HepG2 (cell line): ENCODE data around the gene PMS1. TPM values are rescaled to one million over a fixed set of nuclear protein-coding genes. Genes with fewer than 3 reads are reported as not detected.

Experiments
- ARNTL ChIP-seq: sonication (generic); formaldehyde crosslinking; IDR thresholded peaks from 2 replicates; pipeline ENCODE4 v1.4.0; 2020; ENCODE audit warnings: mild to moderate bottlenecking, missing genetic modification reagents
- ETV5 ChIP-seq: IDR thresholded peaks from 2 replicates; pipeline ENCODE4 v1.6.1; 2018; ENCODE audit warnings: missing biosample characterization, missing genetic modification reagents, inconsistent platforms, borderline replicate concordance
- GTF3A ChIP-seq: sonication (generic); formaldehyde crosslinking; conservative IDR thresholded peaks from 2 replicates; pipeline ENCODE4 v1.4.0; 2020; ENCODE audit warnings: mild to moderate bottlenecking, missing genetic modification reagents
- HNF4G ChIP-seq, 2 experiments: sonication (generic) in 1 of 2; formaldehyde crosslinking in 1 of 2; IDR thresholded peaks; 2 replicates each; pipeline versions ENCODE4 v1.4.0 to v1.6.1; 2011 to 2020; ENCODE audit warnings: borderline replicate concordance in 2 of 2, low read depth in 2 of 2, mild to moderate bottlenecking in 2 of 2, low read length in 1 of 2, missing genetic modification reagents in 1 of 2, moderate library complexity in 1 of 2
- POLR2AphosphoS2 ChIP-seq: IDR thresholded peaks from 2 replicates; pipeline ENCODE4 v1.6.1; 2011; ENCODE audit warnings: low read depth, low read length, improper control_type of control experiment
- SP4 ChIP-seq: sonication (generic); formaldehyde crosslinking; IDR thresholded peaks from 2 replicates; pipeline ENCODE4 v1.8.1; 2023; ENCODE audit warnings: mild to moderate bottlenecking, missing genetic modification reagents
- ZFP37 ChIP-seq: sonication (generic); formaldehyde crosslinking; IDR thresholded peaks from 2 replicates; pipeline ENCODE4 v1.4.0; 2020; ENCODE audit warnings: missing genetic modification reagents, borderline replicate concordance
- ZNF17 ChIP-seq: sonication (generic); formaldehyde crosslinking; IDR thresholded peaks from 2 replicates; pipeline ENCODE4 v1.5.0; 2020; ENCODE audit warnings: mild to moderate bottlenecking, missing genetic modification reagents
- ZNF224 ChIP-seq: sonication (generic); formaldehyde crosslinking; IDR thresholded peaks from 2 replicates; pipeline ENCODE4 v1.5.0; 2020; ENCODE audit warnings: mild to moderate bottlenecking, missing genetic modification reagents
- ZNF256 ChIP-seq: sonication (generic); formaldehyde crosslinking; conservative IDR thresholded peaks from 2 replicates; pipeline ENCODE4 v1.4.0; 2020; ENCODE audit warnings: missing genetic modification reagents
- ZNF460 ChIP-seq: sonication (generic); formaldehyde crosslinking; IDR thresholded peaks from 2 replicates; pipeline ENCODE4 v1.5.1; 2020; ENCODE audit warnings: missing genetic modification reagents, mild to moderate bottlenecking, borderline replicate concordance
- ZNF549 ChIP-seq: sonication (generic); formaldehyde crosslinking; IDR thresholded peaks from 2 replicates; pipeline ENCODE4 v1.5.0; 2020; ENCODE audit warnings: missing genetic modification reagents
- polyA plus RNA-seq, 8 experiments: library from polyadenylated mRNA; depleted of rRNA in 3 of 8; stranded (reverse) in 7 of 8; unstranded in 1 of 8; fragments of >200 nt; fragmentation: Illumina TruSeq in 4 of 8; extraction: Trizol in 4 of 8; gene quantifications; 2 replicates each; pipeline versions ENCODE4 v1.2.1 to v1.2.3, GENCODE V29; 2011 to 2016; ENCODE audit warnings: low read depth in 4 of 8, missing spikeins in 1 of 8, mixed read lengths in 1 of 8; ENCODE audit not compliant: insufficient read depth in 1 of 8
- total RNA-seq, 5 experiments: library from RNA; depleted of rRNA; stranded (reverse); fragments of >200 nt; fragmentation: Illumina TruSeq; extraction: Trizol; gene quantifications; 2 replicates each; pipeline ENCODE4 v1.2.3, GENCODE V29; 2016; ENCODE audit warnings: low read depth in 1 of 5
- TF ChIP-seq, protein P1 (sequence below): sonication (generic); formaldehyde crosslinking; IDR thresholded peaks from 2 replicates; pipeline ENCODE4 v1.4.0; 2020; ENCODE audit warnings: mild to moderate bottlenecking, missing genetic modification reagents
- TF ChIP-seq, protein P2 (sequence below): sonication (generic); formaldehyde crosslinking; IDR thresholded peaks from 2 replicates; pipeline ENCODE4 v1.5.1; 2020; ENCODE audit warnings: missing genetic modification reagents, mild to moderate bottlenecking, borderline replicate concordance
- TF ChIP-seq, protein P3 (sequence below): sonication (generic); formaldehyde crosslinking; conservative IDR thresholded peaks from 2 replicates; pipeline ENCODE4 v1.4.0; 2020; ENCODE audit warnings: missing genetic modification reagents
- TF ChIP-seq, protein P4 (sequence below): sonication (generic); formaldehyde crosslinking; IDR thresholded peaks from 2 replicates; pipeline ENCODE4; 2020; ENCODE audit warnings: missing genetic modification reagents, mild to moderate bottlenecking, borderline replicate concordance

PMS1 gene
- total and polyA plus RNA-seq, 2 of the 13 experiments (the other 11 are each of a cell fraction or from before 2014, with no cell fraction given), result 14.6 to 39.9 TPM

DNA sequence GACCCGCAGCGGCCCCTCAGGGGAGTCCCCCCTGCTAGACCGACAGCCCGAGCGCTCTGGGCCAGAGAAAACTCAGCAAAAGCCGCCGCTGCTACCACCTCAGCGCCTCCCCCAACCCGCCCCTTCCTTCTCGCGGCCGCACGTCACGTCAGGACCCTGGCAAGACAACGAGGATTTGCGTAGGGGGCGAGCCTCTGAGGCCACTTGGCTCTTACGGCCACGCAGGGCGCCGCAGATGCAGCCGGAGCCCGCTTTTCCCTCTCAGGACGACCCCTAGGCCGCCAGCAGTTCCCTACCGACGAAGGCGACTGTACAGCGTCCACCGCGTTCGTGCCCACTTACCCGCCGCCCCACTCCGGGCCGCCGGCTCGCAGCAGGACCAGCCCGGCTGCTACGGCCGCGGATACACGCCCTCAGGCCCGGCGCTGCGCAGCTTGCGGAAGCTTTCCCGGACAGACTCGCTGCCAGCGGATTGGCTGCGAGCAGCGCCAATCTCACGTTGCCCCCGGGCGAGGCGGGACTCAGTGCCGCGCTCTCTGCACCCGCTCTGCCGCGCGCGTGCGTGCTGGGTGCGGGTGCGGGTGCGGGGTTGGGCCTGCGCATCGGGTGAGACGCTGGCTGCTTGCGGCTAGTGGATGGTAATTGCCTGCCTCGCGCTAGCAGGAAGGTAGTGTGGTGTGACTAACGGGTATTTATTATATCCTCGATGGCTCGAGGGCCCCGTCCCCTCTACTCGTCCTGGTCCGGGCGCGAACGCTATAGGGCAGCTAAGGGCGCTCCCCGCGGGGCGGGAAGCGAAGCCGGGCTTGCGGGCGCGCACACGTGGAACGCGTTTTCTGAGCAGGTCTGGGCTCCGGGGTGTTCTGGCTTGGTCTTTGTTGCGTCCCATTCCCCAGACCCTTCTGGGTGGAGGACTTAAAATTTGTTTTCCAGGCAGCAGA lies at the start of gene PMS1, which contains the start of gene ORMDL1 (continued):
- TF ChIP-seq, protein P1, sequence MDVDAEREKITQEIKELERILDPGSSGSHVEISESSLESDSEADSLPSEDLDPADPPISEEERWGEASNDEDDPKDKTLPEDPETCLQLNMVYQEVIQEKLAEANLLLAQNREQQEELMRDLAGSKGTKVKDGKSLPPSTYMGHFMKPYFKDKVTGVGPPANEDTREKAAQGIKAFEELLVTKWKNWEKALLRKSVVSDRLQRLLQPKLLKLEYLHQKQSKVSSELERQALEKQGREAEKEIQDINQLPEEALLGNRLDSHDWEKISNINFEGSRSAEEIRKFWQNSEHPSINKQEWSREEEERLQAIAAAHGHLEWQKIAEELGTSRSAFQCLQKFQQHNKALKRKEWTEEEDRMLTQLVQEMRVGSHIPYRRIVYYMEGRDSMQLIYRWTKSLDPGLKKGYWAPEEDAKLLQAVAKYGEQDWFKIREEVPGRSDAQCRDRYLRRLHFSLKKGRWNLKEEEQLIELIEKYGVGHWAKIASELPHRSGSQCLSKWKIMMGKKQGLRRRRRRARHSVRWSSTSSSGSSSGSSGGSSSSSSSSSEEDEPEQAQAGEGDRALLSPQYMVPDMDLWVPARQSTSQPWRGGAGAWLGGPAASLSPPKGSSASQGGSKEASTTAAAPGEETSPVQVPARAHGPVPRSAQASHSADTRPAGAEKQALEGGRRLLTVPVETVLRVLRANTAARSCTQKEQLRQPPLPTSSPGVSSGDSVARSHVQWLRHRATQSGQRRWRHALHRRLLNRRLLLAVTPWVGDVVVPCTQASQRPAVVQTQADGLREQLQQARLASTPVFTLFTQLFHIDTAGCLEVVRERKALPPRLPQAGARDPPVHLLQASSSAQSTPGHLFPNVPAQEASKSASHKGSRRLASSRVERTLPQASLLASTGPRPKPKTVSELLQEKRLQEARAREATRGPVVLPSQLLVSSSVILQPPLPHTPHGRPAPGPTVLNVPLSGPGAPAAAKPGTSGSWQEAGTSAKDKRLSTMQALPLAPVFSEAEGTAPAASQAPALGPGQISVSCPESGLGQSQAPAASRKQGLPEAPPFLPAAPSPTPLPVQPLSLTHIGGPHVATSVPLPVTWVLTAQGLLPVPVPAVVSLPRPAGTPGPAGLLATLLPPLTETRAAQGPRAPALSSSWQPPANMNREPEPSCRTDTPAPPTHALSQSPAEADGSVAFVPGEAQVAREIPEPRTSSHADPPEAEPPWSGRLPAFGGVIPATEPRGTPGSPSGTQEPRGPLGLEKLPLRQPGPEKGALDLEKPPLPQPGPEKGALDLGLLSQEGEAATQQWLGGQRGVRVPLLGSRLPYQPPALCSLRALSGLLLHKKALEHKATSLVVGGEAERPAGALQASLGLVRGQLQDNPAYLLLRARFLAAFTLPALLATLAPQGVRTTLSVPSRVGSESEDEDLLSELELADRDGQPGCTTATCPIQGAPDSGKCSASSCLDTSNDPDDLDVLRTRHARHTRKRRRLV (CRISPR knock-in tag), result peak; percentile 94
- TF ChIP-seq POLR2AphosphoS2 (no peak), ZFP37 (CRISPR knock-in tag) (peak; percentile 83; the same call in 1 of the 2 replicates), GTF3A (CRISPR knock-in tag) (peak; percentile 57; the same call in 1 of the 2 replicates), HNF4G (IDR thresholded peaks at IDR 0.05; ENCODE audit: borderline replicate concordance, low read depth, low read length) (no peak), HNF4G (CRISPR knock-in tag; IDR thresholded peaks at IDR 0.05; ENCODE audit: borderline replicate concordance, low read depth) (peak; percentile 85), ETV5 (CRISPR knock-in tag) (peak; percentile 67), ARNTL (CRISPR knock-in tag) (peak; percentile 85), ZNF224 (CRISPR knock-in tag) (peak; percentile 95; the same call in 1 of the 2 replicates), ZNF17 (CRISPR knock-in tag) (peak; percentile 87; the same call in 1 of the 2 replicates), ZNF256 (peak; percentile 56; the same call in 1 of the 2 replicates), ZNF460 (CRISPR knock-in tag) (no peak; the same call in 1 of the 2 replicates), ZNF549 (no peak), SP4 (CRISPR knock-in tag) (peak; percentile 96)
- TF ChIP-seq, protein P2, sequence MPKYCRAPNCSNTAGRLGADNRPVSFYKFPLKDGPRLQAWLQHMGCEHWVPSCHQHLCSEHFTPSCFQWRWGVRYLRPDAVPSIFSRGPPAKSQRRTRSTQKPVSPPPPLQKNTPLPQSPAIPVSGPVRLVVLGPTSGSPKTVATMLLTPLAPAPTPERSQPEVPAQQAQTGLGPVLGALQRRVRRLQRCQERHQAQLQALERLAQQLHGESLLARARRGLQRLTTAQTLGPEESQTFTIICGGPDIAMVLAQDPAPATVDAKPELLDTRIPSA (CRISPR knock-in tag), result peak; percentile 85; the same call in 1 of the 2 replicates
- TF ChIP-seq, protein P3, sequence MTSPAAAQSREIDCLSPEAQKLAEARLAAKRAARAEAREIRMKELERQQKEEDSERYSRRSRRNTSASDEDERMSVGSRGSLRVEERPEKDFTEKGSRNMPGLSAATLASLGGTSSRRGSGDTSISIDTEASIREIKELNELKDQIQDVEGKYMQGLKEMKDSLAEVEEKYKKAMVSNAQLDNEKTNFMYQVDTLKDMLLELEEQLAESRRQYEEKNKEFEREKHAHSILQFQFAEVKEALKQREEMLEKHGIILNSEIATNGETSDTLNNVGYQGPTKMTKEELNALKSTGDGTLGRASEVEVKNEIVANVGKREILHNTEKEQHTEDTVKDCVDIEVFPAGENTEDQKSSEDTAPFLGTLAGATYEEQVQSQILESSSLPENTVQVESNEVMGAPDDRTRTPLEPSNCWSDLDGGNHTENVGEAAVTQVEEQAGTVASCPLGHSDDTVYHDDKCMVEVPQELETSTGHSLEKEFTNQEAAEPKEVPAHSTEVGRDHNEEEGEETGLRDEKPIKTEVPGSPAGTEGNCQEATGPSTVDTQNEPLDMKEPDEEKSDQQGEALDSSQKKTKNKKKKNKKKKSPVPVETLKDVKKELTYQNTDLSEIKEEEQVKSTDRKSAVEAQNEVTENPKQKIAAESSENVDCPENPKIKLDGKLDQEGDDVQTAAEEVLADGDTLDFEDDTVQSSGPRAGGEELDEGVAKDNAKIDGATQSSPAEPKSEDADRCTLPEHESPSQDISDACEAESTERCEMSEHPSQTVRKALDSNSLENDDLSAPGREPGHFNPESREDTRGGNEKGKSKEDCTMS, result no peak
- TF ChIP-seq, protein P4, sequence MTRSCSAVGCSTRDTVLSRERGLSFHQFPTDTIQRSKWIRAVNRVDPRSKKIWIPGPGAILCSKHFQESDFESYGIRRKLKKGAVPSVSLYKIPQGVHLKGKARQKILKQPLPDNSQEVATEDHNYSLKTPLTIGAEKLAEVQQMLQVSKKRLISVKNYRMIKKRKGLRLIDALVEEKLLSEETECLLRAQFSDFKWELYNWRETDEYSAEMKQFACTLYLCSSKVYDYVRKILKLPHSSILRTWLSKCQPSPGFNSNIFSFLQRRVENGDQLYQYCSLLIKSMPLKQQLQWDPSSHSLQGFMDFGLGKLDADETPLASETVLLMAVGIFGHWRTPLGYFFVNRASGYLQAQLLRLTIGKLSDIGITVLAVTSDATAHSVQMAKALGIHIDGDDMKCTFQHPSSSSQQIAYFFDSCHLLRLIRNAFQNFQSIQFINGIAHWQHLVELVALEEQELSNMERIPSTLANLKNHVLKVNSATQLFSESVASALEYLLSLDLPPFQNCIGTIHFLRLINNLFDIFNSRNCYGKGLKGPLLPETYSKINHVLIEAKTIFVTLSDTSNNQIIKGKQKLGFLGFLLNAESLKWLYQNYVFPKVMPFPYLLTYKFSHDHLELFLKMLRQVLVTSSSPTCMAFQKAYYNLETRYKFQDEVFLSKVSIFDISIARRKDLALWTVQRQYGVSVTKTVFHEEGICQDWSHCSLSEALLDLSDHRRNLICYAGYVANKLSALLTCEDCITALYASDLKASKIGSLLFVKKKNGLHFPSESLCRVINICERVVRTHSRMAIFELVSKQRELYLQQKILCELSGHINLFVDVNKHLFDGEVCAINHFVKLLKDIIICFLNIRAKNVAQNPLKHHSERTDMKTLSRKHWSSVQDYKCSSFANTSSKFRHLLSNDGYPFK (CRISPR knock-in tag), result peak; percentile 95; the same call in 1 of the 2 replicates
